Fibroblast of upper back skin (primary cell): ENCODE data around the gene TRIM63.
A peak's percentile ranks its signal among the peaks of the same experiment; 100 is the strongest.

Source experiments
- DNase-seq: peaks from one replicate; pipeline ENCODE4 v3.0.0-alpha.2; 2013

Gene TRIM63

GRCh38 chr1:26031611-26032220 is 35.7 kb downstream of the TRIM63 start:
- DNase-seq = peak; percentile 75

DNA sequence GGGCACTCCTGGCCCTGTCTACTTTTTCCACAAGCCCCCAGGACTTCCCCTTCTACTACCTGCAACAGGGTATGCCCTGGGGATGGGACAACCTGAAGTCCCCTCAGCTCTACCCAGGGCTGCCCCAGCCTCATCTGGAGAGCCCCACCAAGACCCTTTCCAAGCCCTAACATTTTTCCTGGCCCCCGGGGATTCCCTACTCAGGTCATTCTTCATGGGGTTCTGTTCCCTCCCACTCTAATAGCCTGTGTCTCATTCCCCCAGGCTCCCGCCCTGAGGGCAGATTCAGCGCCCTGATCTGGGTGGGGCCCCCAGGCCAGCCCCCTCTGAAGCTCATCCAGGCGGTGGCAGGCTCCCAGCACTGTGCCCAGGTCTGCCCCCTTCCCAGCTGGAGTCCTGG is 36.2 kb downstream of the TRIM63 start:
- DNase-seq = no peak

GRCh38 chr1:26029864-26030481 is 37.5 kb downstream of the TRIM63 start:
- no peak for DNase-seq

- no peak for DNase-seq
Observed at GRCh38 chr1:26029054-26029863, 38.2 kb downstream of the TRIM63 start.

- DNase-seq = no peak
Observed at GRCh38 chr1:26028490-26028980, 38.9 kb downstream of the TRIM63 start.

DNA sequence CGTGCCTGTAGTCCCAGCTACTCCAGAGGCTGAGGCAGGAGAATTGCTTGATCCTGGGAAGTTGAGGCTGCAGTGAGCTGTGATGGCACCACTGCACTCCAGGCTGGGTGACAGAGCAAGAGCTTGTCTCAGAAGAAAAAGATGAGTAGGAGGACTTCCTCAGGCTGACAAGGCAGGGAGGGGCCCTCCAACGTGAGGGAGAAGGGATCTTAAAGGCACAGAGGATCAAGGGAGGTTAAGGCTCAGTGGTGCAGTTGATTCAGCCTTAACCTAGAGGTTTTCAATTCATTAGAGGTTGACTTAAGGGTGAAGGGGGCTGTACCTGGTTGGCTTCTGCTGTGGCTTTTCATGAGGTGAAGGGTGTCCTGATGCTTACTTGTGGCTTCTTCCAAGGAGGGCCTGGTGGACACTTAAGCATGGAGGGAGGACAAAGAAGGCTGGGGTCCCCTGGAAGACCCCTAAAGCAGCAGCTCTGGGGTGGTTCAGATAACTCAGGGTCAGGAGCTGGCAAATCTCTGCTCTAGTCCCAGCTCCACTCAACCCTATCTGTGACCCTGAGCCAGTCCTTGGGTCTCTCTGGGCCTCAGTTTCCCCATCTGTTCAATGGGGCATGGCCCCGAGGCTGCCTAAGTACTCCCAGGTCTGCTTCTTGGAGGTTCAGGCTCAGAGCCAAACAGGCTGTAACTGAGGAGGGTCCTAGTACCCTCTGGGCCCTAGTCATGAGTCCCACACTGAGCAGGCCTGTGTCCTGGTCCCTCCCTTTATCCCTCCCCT is 39.5 kb downstream of the TRIM63 start:
- no peak for DNase-seq

- DNase-seq = no peak
Observed at GRCh38 chr1:26025517-26025916, 41.9 kb downstream of the TRIM63 start.

DNA sequence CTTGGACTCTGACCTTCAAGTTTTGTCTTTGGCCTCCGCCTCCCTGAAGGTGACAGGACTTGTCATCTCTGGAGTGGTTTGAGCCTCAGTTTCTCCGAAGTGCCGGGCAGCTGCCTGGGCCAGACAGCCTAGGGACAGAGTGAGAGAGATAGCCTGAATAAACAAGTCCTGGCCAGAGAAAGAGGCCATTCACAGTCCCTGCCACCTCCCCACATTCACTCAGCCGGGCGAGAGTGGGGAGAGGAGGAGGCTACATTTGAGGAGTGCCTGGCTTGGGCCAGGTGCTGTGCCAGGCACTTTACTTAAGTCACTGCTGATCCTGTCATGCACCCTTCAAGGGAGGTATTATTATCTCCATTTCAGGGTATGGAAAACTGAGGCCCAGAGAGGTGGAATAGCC is 42.4 kb downstream of the TRIM63 start:
- DNase-seq = no peak

DNA sequence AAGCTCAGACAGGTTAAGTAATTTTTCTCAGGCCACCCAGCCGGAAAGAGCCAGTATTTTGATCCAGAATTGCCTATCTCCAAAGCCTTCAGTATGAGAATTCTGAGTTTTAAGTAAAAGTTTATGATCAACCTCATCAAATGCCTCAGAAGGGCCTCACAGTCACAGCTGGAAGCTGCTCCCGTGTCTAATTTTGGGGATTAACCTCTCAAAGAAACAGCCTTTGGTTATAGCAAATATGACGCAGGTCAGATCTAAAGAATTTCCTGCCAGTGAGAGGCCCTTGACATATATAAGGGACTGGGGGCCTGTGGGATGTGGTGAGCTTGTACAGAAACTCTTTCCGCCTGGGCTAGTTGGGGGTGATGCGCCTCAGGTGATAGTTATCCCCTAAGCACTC is 43.6 kb downstream of the TRIM63 start:
- DNase-seq = peak; percentile 50

GRCh38 chr1:26023009-26023408 is 44.4 kb downstream of the TRIM63 start:
- no peak for DNase-seq

GRCh38 chr1:26022404-26022779 is 45.0 kb downstream of the TRIM63 start:
- DNase-seq = no peak

DNA sequence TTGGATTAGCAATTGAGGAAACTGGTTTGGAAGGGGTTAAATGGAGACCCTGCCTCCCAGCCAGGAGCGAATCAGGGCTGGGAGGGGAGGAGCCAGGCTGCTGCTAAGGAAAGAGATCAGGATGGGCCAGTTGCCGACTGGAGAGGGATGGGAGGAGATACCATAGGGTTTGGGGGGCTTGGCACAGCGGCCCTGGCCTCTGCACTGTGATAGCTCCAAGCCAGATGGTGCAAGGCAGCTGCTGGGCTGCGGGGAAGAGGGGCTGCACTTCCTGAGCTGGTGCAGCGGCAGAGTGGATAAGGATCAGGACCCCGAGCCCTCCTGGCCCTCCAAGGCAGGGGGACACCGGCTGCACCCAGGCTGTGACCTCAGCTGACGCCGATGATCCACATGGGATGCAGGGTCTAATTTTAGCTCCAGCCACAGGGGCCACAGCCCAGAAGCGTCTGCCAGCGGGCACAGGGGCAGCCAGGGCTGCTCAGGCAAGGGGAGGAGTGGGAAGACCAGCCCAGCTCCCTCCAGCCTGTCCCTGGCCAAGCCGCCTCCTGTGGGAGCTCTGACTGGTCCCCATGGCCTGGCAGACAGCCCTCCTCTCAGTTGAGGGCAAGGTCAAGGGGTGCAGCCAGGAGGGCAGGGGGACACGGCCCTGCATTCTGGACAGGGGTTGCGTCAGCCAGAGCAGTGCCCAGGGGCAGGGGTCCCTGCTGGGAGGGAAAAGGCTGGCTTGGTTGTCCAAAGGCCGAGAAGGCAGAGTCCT is 45.6 kb downstream of the TRIM63 start, which contains the start of gene EXTL1:
Gene EXTL1 (plus strand): TSS at position 129 of the 757 bp plus-strand sequence. CDS start 872 bp downstream, outside the sequence.
- DNase-seq = peak; percentile 72

GRCh38 chr1:26020941-26021646 is 46.3 kb downstream of the TRIM63 start:
- no peak for DNase-seq

- peak; percentile 67 for DNase-seq
Observed at GRCh38 chr1:26020330-26020768, 47.1 kb downstream of the TRIM63 start.

- DNase-seq = peak; percentile 88
Observed at GRCh38 chr1:26019641-26020315, 47.7 kb downstream of the TRIM63 start.

- DNase-seq = peak; percentile 89
Observed at GRCh38 chr1:26017606-26018005, 49.8 kb downstream of the TRIM63 start.

DNA sequence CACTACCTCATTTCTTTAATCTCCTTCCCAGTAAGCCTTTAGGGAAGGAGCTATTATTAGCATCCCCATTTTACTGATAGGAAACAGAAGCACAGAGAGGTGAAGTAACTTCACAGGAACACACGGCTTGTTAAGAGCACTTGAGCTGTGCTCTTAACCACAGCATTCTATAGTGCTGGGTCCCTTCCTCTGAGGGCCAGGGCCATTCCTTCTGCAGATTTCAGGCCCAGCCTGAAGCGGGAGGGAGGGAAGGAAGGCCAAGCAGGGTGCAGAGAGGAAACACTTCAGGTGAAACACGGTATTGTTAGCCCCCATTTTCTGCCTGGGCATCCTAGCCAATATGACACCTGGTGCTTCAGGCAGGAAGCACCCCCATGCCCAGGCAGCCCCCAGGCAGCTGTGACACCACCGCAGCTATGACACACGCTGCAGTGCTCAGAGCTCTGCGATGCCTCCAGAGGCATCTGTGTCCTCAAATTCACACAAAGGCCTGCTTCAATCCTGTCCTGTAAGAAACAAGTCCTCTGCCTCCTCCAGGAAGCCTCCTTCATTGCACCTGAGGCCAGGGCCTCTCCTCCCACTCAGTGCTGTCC is 50.4 kb downstream of the TRIM63 start:
- DNase-seq = peak; percentile 43

DNA sequence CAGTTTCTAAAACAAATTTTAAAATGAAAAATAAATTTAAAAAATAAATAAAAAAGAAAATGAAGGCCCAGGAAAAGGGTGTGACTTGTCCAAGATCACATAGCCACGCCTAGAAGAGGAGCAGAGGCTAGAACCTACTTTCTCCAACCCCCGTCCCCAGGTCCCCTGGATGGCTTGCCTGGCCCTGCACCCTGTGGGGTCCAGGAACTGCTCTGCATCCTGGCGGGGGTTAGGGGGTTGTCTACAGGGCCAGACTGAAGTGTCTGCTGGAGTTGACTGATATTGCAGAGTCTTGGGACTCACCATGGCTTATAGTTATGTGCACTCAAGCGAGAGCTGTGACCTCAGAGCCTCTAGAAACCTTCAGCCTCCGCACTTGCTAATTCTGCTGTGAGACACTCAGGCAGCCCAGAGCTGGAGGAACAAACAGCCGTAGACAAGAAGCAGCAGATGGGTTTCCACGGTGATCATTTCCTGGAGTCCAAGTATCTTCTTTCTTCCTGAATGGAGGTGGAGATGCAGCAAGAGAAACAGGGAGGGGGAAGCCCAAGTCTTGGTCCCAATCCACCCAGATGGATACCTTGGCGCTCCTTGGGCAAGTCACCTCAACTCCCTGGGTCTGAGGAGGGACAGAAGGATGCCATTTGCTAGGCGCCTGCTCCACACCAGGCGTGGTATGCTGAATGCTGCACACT is 51.0 kb downstream of the TRIM63 start:
- peak; percentile 39 for DNase-seq

GRCh38 chr1:26015358-26015757 is 52.1 kb downstream of the TRIM63 start:
- DNase-seq = peak; percentile 75

DNA sequence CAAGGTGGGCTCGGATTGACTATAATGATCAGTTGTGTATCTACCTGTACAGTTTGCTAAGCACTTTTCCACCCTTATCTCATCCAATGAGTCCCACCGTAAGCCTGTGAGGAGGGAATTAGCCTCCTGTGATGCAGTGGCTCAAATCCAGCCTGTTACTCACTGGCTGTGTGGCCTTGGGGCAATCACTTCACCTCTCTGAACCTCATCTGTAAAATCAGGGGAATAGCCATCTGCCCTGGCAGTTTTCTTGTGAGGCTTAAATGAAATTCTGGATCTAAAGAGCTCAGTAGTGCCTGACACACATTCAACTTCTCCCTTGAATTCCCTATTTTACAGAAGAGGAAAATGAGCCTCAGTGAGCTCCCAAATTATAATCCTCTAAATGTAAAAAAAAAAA is 53.3 kb downstream of the TRIM63 start:
- no peak for DNase-seq
